GM19438 (cell line): ENCODE data around the gene NKX3-2.

Experiments
- ATAC-seq: cut with Tn5 transposase; IDR thresholded peaks from one replicate; pipeline ENCODE4 v1.9.1; 2021; ENCODE audit warnings: low read depth; ENCODE audit not compliant: unreplicated experiment

NKX3-2 gene

GRCh38 chr4:13546142-13546940 is 2.0 kb upstream of the NKX3-2 start:
- no peak for ATAC-seq

- no peak for ATAC-seq
These were observed 1.1 kb upstream of the NKX3-2 start for GRCh38 chr4:13545394-13545808.

GRCh38 chr4:13544606-13545393 is 492 bp upstream of the NKX3-2 start:
- peak; percentile 58 for ATAC-seq

DNA sequence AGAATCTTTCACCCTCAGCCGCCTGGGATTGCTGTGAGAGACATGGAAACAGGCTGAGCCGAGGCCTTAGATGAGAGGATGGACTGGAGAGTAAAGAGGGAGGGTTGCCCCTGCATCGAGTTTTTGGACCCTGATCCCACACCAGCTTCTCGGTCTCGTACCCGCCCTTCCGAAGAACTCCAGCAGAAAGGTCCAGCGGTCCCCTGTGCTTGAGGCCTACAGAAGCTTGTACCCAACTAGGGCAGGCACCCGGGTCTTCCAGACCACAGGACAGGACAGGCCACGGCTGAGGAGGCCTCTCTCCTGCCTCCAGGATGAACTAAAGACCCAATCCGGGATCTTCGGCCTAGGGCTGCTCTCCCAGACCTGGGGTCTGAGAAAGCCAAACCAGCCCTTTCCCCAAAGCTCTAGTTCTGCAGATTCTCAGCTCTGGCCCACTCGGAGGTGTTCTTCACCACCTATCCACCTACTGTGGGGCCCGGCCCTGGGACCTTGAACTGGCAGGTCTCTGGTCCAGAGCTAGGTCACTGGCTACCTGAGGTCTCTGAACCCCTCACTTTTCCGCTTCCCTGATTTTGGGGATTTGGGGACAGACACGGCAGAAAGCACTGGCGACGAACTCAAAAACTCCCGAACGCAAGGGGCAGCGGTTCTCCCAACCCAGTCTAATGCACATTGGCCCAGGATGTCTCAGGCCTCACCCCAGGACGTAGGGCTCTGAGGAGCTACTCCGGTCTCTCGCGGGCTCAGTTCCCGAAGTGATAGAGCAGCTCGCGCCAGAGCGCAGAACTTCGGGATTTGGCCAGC is 1.1 kb downstream of the NKX3-2 start:
- ATAC-seq, result no peak

DNA sequence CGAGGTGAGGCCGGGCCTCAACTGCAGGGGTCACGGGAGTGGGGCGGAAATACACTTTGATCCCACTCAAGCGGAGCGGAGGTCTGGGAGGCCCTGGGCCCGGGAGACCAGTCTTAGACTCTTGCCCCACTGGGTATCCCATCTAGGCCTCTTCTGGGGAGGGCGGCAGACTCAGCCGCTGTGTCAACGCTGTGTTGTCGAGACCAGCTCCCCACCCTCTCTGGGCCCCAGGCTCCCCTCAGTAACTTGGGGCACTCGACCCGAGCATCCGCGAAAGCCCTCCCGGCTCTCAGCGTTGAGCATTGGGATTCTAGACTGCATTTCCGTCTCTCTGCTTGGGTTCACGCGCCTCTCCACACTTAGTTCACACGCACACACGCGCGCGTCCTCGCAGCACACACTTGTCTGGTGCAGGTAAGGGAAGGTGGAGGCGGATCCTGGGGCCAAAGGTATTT is 1.7 kb downstream of the NKX3-2 start:
- ATAC-seq, result no peak

DNA sequence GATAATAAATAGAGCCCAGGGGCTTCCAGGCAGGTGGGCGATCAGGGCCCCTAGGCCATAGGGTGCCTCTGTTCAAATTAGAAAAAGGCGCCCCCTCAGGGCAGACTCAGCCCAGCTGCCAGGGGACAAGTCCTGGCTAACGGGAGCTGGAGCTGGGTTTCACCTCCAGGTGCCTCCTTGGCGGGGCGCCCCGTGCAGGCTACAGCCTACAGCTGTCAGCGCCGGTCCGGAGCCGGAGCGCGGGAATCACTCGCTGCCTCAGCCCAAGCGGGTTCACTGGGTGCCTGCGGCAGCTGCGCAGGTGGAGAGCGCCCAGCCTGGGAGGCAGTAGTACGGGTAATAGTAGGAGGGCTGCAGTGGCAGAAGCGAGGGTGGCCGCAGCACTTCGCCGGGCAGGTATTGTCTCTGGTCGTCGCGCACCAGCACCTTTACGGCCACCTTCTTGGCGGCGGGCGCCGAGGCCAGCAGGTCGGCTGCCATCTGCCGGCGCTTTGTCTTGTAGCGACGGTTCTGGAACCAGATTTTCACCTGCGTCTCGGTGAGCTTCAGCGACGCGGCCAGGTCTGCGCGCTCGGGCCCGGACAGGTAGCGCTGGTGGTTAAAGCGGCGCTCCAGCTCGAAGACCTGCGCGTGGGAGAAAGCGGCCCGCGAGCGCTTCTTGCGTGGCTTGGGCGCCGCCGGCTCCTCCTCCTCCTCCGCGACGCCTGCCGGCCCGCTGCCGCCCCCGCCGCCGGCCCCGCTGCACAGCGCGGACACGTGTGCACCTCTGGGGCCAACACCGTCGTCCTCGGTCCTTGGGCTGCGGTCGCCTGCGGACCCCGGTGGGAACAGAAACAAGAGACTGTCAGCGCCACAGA is 2.4 kb downstream of the NKX3-2 start:
- ATAC-seq, result no peak

GRCh38 chr4:13541176-13541604 is 3.1 kb downstream of the NKX3-2 start:
- no peak for ATAC-seq

DNA sequence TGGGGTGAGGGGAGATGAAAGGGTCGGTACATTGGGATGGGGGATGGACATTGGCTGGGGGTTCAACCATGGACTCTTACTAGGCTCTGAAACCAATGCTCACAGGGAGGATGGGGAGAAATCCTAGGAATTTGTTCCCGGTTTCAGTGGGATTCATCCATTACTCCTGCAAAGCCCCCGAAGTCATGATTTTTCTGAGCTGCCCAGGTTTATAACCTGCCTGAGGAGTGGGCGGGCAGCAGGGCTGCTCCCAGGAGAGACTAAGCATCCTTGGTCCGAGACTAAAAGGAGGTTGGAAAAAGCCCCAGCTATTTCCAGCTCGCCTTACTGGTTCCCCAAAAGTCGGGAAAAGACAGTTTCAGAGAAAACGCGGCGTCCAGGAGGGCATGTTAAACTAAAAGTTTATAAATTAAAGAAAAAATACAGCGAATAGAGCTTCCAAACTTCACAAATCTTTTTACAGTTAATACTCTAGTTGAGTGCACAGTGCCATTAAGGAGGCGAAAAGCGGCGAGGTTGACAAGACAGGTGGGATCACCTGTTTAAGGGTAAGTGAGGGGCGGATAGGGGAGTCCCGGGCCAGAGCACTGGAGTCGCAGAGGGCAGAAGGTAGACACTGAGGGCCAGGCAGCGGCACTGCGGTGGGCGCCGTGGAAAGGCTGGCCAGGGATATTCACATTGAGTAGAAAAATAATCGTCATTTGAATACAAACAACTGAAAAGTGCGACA is 3.7 kb downstream of the NKX3-2 start:
- ATAC-seq, result no peak

- no peak for ATAC-seq
These were observed 4.5 kb downstream of the NKX3-2 start for GRCh38 chr4:13539619-13540445.

- ATAC-seq, result no peak
These were observed 5.2 kb downstream of the NKX3-2 start for GRCh38 chr4:13539047-13539618.

DNA sequence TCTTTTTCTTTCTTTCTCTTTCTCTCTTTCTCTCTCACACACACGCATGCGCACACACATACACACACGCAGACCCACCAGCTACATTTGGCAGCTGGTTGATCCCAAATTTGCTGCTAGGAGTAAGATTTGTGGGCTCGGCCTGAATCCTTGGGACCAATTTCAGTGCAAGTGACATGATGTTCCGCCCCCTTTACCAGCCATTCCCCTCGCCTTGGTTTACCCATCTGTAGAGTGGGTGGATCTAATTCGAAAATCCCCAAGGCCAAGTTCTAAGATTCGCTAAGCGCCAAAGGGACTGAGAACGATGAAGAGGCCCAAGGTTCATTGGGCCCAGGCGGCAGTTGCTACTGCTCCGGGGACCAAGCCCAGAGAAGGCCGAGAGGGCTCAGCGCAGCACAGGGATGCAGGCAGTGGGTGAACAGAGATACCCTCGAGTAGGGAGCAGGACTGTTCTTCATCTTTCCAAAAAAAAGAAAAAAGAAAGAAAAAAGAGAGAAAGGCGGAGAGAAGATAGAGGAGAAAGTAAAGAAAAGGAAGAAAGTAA is 5.8 kb downstream of the NKX3-2 start:
- ATAC-seq, result no peak

- ATAC-seq, result no peak
These were observed 6.5 kb downstream of the NKX3-2 start for GRCh38 chr4:13537832-13538177.

DNA sequence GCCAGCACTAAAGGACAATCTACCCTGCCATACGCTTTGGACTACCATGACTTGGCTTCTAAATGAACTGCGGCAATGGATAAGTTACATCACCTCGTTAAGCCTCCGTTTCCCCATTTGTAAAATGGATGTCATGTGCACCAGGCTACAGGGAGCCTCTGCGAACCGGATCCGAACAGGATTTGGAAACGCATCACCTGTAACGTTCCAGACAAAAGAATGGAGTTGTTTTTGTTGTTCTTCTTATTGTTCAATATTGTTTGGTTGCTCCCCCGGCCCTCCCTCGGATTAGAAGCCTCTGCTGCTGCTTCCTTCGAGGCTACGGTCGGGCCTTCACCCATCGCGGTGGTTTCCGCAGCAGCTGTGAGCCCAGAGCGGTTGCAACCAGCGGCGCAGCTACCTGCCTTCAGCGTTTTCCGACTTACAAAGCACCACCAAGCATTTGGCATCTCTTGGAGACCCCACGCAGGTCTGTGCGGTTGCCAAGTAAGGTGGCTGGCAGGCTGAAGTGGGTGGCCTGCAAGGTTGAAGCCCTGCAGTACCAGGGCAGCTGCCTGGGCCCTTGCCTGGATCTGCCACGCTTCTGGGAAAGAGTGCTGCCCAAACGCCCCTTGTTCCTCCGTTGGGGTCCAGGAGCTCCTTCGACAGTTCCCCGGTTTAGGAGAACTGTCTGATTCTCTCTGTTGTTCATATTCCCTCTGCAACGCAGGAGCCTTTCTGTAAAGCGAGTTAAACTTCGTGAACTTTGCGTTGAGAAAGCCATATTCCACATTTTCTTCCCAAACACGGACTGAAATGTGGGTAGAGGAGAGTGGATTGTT is 7.1 kb downstream of the NKX3-2 start:
- no peak for ATAC-seq

- ATAC-seq, result no peak
These were observed 7.7 kb downstream of the NKX3-2 start for GRCh38 chr4:13536607-13537006.

DNA sequence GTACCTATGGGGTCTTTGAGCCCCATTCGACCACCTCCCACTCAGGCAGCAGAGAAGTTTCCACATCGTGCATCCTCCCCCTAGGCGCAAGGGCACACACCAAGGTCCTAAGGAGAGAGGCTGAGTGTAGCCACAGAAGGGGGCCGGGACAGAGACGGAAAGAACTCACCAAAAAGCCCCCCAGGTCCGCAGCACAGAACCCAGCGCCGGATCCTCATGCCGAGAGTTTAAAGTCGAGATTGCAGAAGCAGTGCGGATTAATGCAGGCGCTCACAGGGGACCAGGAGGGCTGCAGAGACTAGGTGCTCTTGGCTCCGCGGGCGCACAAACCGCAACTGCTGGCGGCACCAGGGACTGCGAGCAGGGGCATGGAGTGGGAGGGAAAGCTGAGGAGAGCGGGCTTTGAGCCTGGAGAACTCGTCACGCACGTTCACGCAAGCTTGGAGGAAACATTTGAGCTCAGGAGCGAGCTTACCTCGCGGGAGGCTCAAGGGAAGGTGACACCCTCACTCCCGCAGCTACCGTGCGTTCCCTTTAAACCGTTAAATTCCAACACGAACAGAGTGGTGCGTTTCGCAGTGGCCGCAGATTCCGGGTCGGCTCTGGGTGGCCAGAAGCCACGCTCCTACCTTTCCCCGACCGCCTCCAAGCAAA is 8.5 kb downstream of the NKX3-2 start:
- no peak for ATAC-seq

DNA sequence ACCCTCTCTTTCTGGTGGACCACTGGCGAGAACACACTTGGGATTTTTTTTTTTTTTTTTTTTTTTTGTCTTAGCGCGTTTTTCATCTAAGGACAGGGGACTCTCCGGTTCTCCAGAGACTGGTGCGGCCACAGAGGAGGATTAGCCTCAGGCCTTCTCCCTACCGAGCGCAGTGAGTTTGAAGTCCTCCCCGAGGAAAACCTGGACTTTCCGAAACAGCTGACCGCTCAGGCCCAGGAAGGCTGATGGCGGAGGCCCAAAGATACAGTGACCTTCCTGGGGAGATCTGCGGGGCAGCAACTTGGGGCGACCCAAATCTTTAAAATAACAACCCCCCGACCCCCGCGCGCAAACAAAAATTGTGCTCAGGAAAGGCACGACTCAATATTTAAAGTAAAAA is 9.2 kb downstream of the NKX3-2 start:
- ATAC-seq, result no peak
